ENCODE results near the gene AK2.
"Not testable (repeated sequence)": the region's sequence is repeated elsewhere in the genome, so short reads cannot be mapped to it uniquely, and the experiment has no call there.

The AK2 gene

DNA sequence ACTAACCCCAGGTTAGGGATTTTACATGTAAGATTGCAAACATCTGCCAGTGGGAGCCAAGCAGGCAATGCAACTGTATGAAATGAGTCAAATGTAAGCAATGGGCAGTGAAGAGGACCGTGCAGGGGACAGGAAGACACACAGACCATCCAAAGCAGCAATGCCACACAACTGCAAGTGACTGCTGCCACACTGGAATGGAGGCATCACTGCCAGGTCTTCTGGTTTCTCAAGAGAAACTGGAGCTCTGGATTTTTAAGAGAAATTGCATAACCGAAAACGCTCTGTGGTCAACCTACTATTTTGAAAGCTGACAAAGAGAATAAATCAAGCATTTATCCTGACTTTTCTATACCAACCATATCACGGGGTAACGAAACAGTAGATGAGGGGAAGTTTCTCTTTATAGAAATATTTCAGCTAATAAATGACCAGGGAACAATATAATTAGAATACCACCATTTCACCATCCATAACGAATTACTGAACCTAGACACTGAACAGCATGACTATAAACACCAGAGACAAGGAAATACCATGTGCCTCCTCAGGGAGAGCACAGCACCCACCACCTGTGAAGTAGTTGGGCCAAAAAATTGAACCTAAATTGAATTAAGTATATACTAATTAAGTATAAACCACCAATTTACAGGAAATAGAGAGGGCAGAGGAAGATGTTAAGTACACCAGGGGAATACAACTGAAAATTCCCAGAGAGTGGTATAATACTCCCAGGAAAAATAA, 4.4 kb downstream of the AK2 start:
- no peak for DNase-seq (ENCODE audit: insufficient read length)

DNA sequence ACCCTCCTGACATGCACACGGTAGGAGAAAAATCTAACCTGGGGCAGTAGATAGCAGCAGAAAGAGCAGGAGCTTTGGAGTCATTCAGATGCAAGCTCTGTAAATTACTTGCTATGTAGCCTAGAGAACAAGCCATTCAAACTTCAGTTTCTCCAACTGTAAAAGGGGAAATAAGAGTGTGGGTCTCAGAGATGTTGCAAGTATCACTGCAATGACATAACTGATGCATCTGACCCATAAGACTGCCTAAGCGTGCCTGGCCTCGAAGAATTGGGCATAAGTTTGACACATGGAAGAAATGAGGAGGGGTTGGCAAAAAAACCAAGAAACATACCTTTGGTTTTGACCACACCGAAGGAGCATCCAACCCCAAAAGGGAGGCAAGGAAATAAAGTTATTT, 5.2 kb downstream of the AK2 start:
- DNase-seq (ENCODE audit: insufficient read length) (no peak), FAIRE-seq (no peak)
- TF ChIP-seq TAF1 (IDR thresholded peaks at IDR 0.05; ENCODE audit: borderline replicate concordance, low read depth, low read length), result no peak
- TF ChIP-seq POLR2AphosphoS5 (IDR thresholded peaks at IDR 0.05; ENCODE audit: low read depth, low read length), result no peak
- no peak for TF ChIP-seq POLR2A (IDR thresholded peaks at IDR 0.05; ENCODE audit: low read depth, low read length)

More for the DNA sequence above, 4.4 kb downstream of the AK2 start:
- no peak for FAIRE-seq
- no peak for TF ChIP-seq POLR2AphosphoS5 (IDR thresholded peaks at IDR 0.05; ENCODE audit: low read depth, low read length)
- no peak for TF ChIP-seq TAF1 (IDR thresholded peaks at IDR 0.05; ENCODE audit: borderline replicate concordance, low read depth, low read length)
- TF ChIP-seq POLR2A (IDR thresholded peaks at IDR 0.05; ENCODE audit: low read depth, low read length), result no peak

DNA sequence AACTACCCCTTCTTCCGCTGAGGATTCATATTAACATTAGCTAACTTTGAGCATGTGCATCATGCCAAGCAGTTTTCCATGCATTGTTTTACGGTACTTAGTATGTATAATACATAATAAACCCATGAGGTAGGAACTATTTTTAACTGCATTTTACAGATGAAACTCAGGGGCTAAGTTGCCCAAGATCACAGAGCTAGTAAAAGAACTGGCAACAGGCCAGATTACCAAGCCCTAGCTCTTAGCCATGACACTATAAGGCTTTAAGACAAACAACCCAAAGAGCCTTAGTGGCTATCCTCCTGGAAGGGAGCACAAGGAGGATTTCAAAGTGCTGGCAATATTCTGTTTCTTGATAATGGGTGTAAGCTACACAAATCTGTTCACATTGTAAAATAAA, 6.1 kb downstream of the AK2 start:
- FAIRE-seq (no peak), DNase-seq (ENCODE audit: insufficient read length) (no peak)
- TF ChIP-seq POLR2A (IDR thresholded peaks at IDR 0.05; ENCODE audit: low read depth, low read length) (no peak), POLR2AphosphoS5 (IDR thresholded peaks at IDR 0.05; ENCODE audit: low read depth, low read length) (no peak), TAF1 (IDR thresholded peaks at IDR 0.05; ENCODE audit: borderline replicate concordance, low read depth, low read length) (no peak)

DNA sequence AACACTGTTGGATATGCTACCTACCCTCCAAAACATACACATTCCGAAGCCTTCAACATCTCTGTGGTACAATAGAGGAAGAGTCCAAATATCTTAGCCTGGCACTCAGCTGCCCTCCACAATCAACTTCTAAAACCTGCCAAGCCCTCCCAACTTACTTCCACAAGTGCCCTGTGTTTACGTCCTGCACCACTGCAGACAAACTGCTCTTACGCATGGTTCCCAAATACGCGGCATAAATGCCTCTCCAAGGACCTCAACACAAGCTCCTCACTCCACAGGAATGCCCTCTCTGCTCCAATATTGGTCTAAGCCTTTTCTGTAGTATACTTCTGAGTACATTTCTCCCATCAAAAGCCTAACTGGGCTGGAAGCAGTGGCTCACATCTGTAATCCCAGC, 6.8 kb downstream of the AK2 start:
- TF ChIP-seq POLR2AphosphoS5 (IDR thresholded peaks at IDR 0.05; ENCODE audit: low read depth, low read length) (no peak), TAF1 (IDR thresholded peaks at IDR 0.05; ENCODE audit: borderline replicate concordance, low read depth, low read length) (no peak), POLR2A (IDR thresholded peaks at IDR 0.05; ENCODE audit: low read depth, low read length) (no peak)
- FAIRE-seq, result no peak
- no peak for DNase-seq (ENCODE audit: insufficient read length)

DNA sequence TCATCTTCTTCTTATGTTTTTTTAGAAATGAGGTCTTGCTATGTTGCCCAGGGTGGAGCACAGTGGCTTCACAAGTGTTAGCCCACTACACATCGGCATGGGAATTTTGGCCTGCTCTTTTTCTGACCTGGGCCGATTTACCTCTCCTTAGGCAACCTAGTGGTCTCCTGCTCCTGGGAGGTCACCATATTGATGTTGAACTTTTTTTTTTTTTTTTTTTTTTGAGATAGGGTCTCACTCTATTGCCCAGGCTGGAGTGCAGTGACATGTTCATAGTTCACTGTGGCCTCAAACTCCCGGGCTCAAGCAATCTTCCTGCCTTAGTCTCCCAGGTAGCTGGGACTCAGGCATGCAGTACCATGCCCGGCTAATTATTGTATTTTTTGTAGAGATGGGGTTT, 7.5 kb downstream of the AK2 start:
- DNase-seq (ENCODE audit: insufficient read length) (no peak), FAIRE-seq (no peak)
- no peak for TF ChIP-seq TAF1 (IDR thresholded peaks at IDR 0.05; ENCODE audit: borderline replicate concordance, low read depth, low read length)
- TF ChIP-seq POLR2AphosphoS5 (IDR thresholded peaks at IDR 0.05; ENCODE audit: low read depth, low read length), result no peak
- TF ChIP-seq POLR2A (IDR thresholded peaks at IDR 0.05; ENCODE audit: low read depth, low read length), result no peak

DNA sequence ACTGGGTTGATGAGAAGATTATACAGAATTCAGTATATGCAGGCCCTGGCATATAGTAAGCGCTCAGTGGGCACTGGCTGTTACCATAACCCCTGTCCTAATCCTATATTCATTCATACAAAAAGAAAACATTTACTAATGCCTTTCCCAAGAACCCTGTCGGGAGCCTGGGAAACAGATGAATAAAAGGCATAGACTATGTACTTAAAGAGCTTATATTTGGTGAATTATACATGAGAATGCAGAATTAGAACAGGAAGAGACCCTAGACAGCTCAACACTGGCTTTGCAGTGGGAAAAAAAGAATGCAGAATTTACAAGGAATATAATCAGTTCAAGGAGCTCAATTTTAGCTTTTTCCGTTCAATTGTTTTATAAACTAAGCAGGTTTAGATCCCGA, 10.9 kb downstream of the AK2 start:
- TF ChIP-seq TAF1 (IDR thresholded peaks at IDR 0.05; ENCODE audit: borderline replicate concordance, low read depth, low read length) (no peak), POLR2AphosphoS5 (IDR thresholded peaks at IDR 0.05; ENCODE audit: low read depth, low read length) (no peak)

DNA sequence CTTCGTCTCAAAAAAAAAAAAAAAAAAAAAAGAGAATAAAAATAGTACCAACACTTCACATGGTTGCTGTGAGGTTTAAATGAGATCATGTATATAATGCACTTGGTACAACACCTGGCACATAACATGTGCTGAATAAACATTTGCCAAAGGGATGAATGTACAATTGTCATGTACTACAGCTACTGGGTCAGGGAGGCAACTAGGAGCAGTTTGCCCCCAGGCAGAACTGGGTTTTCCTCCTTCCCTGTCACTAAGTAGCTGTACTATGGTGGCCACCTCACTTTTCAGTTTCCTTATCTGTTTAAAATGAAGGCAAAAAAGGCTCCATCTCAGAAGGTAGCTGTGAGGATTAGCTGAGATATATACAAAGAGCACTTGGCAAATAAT, 11.5 kb downstream of the AK2 start:
- FAIRE-seq (no peak), DNase-seq (ENCODE audit: insufficient read length) (no peak)
- TF ChIP-seq TAF1 (IDR thresholded peaks at IDR 0.05; ENCODE audit: borderline replicate concordance, low read depth, low read length), result no peak

More for the DNA sequence above, 10.9 kb downstream of the AK2 start:
- no peak for DNase-seq (ENCODE audit: insufficient read length)
- FAIRE-seq, result no peak

DNA sequence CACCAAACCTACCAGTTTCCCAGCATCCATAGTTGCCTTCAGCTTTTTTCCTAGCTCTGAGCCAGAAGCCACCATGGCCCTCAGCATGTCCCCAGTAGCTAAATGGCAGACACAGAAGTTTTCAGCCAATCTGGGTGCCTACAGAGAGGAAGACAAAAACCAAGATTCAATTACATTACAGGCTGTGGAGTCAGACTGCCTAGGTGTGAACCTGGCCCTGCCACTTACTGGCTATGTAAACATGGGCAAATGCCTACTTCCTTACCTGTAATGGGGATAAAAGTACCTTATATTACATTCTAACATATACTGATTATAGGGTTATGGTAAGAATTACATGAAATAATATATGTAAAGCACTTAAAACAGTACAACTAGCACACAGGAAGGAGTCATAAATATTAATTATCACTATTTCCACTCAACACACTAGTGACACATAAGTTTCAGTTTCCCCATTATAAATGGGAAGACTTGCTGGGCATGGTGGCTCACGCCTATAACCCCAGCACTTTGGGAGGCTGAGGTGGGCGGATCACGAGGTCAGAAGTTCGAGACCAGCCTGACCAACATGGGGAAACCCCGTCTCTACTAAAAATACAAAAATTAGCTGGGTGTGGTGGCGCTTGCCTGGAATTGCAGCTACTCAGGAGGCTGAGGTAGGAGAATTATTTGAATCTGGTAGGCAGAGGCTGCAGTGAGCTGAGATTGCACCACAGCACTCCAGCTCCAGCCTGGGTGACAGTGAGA, 12.1 kb downstream of the AK2 start:
- not testable (repeated sequence) for DNase-seq (ENCODE audit: insufficient read length); FAIRE-seq

DNA sequence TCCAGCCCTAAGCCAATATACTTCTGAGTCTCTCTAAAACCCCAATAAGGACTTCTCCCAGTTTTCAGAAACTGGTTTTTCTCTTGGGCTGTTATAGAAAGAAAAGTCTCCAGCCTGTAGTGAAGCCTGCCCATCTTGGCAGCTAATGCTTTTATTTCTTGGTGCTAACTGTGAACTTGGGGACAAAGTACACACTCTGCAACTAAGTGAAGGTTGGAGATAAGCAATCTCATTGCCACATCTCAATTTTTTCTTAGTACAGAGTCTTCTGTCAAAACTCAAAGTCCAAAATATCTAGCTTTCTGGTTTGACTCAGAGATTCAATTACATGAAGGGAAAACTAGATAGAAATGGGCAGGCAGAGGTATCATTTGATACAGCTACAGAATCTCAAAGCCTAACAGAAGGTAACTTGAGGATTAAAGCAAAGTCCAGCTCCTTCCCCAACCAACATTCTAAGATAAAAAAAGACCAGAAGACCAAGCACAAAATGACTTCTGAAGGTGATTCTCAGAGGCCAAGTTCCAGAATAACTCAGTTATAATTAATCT, 14.0 kb downstream of the AK2 start:
- no peak for DNase-seq (ENCODE audit: insufficient read length)
- FAIRE-seq, result no peak
- TF ChIP-seq POLR2A (IDR thresholded peaks at IDR 0.05; ENCODE audit: low read depth, low read length) (no peak), TAF1 (IDR thresholded peaks at IDR 0.05; ENCODE audit: borderline replicate concordance, low read depth, low read length) (no peak), POLR2AphosphoS5 (IDR thresholded peaks at IDR 0.05; ENCODE audit: low read depth, low read length) (no peak)

DNA sequence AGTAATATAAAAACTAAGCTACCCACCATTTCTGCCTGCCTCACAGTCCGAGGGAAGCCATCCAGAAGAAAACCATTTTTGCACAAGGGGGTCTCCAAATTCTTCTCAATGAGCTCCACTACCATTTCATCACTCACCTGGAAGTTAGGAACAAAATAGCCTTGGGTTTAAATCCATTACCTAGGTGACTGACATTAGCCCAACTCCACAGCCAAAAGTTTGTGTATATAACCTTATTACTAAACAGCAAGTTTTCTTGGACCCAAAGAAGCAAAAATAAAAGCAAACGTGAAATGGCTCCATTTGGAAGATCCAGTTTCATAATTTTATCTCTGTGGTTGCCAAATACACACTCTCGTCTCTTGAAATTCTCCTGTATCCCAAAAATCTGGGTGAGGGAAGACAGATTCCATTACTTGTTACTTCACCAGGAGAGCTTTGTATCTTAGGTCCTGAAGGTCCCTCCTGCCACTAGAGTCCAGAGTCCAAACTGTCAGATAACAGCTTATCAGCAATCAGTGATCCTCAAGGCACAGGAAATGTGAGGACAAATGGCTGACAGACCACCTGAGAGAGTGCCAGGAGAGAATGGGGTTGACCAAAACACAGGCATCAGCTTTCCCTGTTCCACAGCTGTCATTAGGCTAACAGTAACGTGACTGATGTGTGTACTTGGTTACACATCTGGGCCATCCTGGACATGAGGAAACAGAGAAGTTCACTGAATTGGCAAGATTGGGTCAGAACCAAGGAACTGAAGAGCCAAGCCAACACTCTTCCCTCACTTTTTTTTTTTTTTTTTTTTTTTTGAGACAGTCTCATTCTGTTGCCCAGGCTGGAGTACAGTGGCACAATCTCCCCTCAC, 14.9 kb downstream of the AK2 start:
- TF ChIP-seq POLR2AphosphoS5 (IDR thresholded peaks at IDR 0.05; ENCODE audit: low read depth, low read length) (no peak), POLR2A (IDR thresholded peaks at IDR 0.05; ENCODE audit: low read depth, low read length) (no peak), TAF1 (IDR thresholded peaks at IDR 0.05; ENCODE audit: borderline replicate concordance, low read depth, low read length) (no peak)
- FAIRE-seq, result no peak
- DNase-seq (ENCODE audit: insufficient read length), result no peak

DNA sequence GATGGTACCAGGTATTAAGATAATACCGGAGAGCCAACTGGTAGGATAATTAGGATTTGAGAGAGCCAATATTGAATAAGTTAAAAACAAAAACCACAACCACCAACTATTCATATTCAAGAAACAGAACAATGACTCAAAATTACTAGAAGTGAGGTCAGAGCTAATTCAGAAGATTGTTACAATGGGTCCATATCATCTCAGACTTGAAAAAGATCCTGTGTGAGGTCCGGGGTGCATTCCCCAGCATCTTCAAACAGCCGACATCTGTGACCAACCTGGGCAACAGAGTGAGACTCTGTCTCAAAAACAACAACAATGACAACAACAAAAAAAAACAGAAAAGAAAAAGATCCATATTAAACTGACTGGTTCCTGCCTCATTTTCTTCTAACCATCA, 18.6 kb downstream of the AK2 start:
- FAIRE-seq (no peak), DNase-seq (ENCODE audit: insufficient read length) (no peak)
- TF ChIP-seq TAF1 (IDR thresholded peaks at IDR 0.05; ENCODE audit: borderline replicate concordance, low read depth, low read length) (no peak), POLR2AphosphoS5 (IDR thresholded peaks at IDR 0.05; ENCODE audit: low read depth, low read length) (no peak), POLR2A (IDR thresholded peaks at IDR 0.05; ENCODE audit: low read depth, low read length) (no peak)
